ENCODE measurements around the gene PPP1CB. TPM values are rescaled to one million over a fixed set of nuclear protein-coding genes. Genes with fewer than 3 reads are reported as not detected.

The PPP1CB gene
- total RNA-seq, 4 donors from 2014 or later, result 132 to 245 (median 192) TPM

GRCh38 chr2:28745225-28745624, 6.4 kb upstream of the PPP1CB start:
- WGBS, 2 donors (ENCODE audit: low coverage in 1 of 2), result 63 to 70% methylated on average over 2 of the region's 2 CpGs
- intact Hi-C loops (cut with DNase I; ENCODE audit: low total_unique reads) (no loop called here), in situ Hi-C loops (cut with MboI; ENCODE audit: low pct_ligation_motif_present in 1 of 4, low pct_unique_long_range_greater_than_20kb in 1 of 4, low sequenced_read_pairs in 3 of 4) (no loop called here)
- TF ChIP-seq EP300 (IDR thresholded peaks at IDR 0.05; ENCODE audit: low read depth), result no peak
- TF ChIP-seq POLR2A (IDR thresholded peaks at IDR 0.05), result no peak
- no peak for TF ChIP-seq POLR2AphosphoS5 (IDR thresholded peaks at IDR 0.05)
- TF ChIP-seq CTCF (IDR thresholded peaks at IDR 0.05), result no peak
- Histone ChIP-seq H3K27me3 (no peaks in the 10 kb centered on the region), H3K9me3 (no peaks in the 10 kb centered on the region), H3K4me1 (peaks cover 3 to 34% (median 12%) of the 10 kb centered on the region in 4 donors), H3K4me3 (no peak overlapping the region), H3K36me3 (no peaks in the 10 kb centered on the region), H3K27ac (no peak overlapping the region)
- DNase-seq, result no peak

GRCh38 chr2:28745876-28746275, 5.8 kb upstream of the PPP1CB start:
- Histone ChIP-seq H3K27ac (peak overlapping the region in 1 of 4 donors; percentile 12), H3K27me3 (no peaks in the 10 kb centered on the region), H3K4me3 (no peak overlapping the region), H3K36me3 (no peaks in the 10 kb centered on the region), H3K9me3 (no peaks in the 10 kb centered on the region), H3K4me1 (peaks cover 10 to 40% (median 17%) of the 10 kb centered on the region in 4 donors)
- intact Hi-C loops (cut with DNase I; ENCODE audit: low total_unique reads) (no loop called here), in situ Hi-C loops (cut with MboI; ENCODE audit: low pct_ligation_motif_present in 1 of 4, low pct_unique_long_range_greater_than_20kb in 1 of 4, low sequenced_read_pairs in 3 of 4) (no loop called here)
- TF ChIP-seq POLR2A (IDR thresholded peaks at IDR 0.05) (no peak), POLR2AphosphoS5 (IDR thresholded peaks at IDR 0.05) (no peak), CTCF (IDR thresholded peaks at IDR 0.05) (no peak)
- no peak for DNase-seq
- WGBS, 2 donors (ENCODE audit: low coverage in 1 of 2), result 64% methylated on average over 4 of the region's 4 CpGs; no CpG with 5 or more reads in 1 of the 2 donors

GRCh38 chr2:28746429-28747111, 5.1 kb upstream of the PPP1CB start:
- Histone ChIP-seq H3K36me3 (no peaks in the 10 kb centered on the region), H3K4me1 (peaks cover 11 to 43% (median 18%) of the 10 kb centered on the region in 4 donors), H3K27me3 (no peaks in the 10 kb centered on the region), H3K27ac (peak overlapping the region in 1 of 4 donors; percentile 99), H3K9me3 (no peaks in the 10 kb centered on the region), H3K4me3 (no peak overlapping the region)
- no peak for DNase-seq
- WGBS, 2 donors (ENCODE audit: low coverage in 1 of 2), result 89 to 92% methylated on average over 2 to 3 of the region's 3 CpGs
- intact Hi-C loops (cut with DNase I; ENCODE audit: low total_unique reads) (no loop called here), in situ Hi-C loops (cut with MboI; ENCODE audit: low pct_ligation_motif_present in 1 of 4, low pct_unique_long_range_greater_than_20kb in 1 of 4, low sequenced_read_pairs in 3 of 4) (no loop called here)
- TF ChIP-seq EP300 (IDR thresholded peaks at IDR 0.05; ENCODE audit: low read depth) (no peak), CTCF (IDR thresholded peaks at IDR 0.05) (no peak), POLR2A (IDR thresholded peaks at IDR 0.05) (no peak), POLR2AphosphoS5 (IDR thresholded peaks at IDR 0.05) (no peak)

- peaks cover 11 to 43% (median 18%) of the 10 kb centered on the region in 4 donors for H3K4me1 ChIP-seq
- 50 to 70% methylated on average over 1 of the region's 1 CpG for WGBS, 2 donors (ENCODE audit: low coverage in 1 of 2)
- H3K27ac ChIP-seq, result peak overlapping the region; percentile 14 to 99 (median 60)
- no peaks in the 10 kb centered on the region for H3K9me3 ChIP-seq
- no peak overlapping the region for H3K4me3 ChIP-seq
- no peaks in the 10 kb centered on the region for H3K27me3 ChIP-seq
- no peaks in the 10 kb centered on the region for H3K36me3 ChIP-seq
- TF ChIP-seq POLR2A (IDR thresholded peaks at IDR 0.05) (no peak), CTCF (IDR thresholded peaks at IDR 0.05) (no peak), EP300 (IDR thresholded peaks at IDR 0.05; ENCODE audit: low read depth) (no peak), POLR2AphosphoS5 (IDR thresholded peaks at IDR 0.05) (no peak)
- in situ Hi-C loops (cut with MboI; ENCODE audit: low pct_ligation_motif_present in 1 of 4, low pct_unique_long_range_greater_than_20kb in 1 of 4, low sequenced_read_pairs in 3 of 4), result no loop called here
- DNase-seq, result peak; percentile 39
- intact Hi-C loops (cut with DNase I; ENCODE audit: low total_unique reads), result no loop called here
Observed at GRCh38 chr2:28747714-28748113, 3.9 kb upstream of the PPP1CB start.

Measured in transverse colon (tissue), 4 donors.